ELR (cell line): Measurements from ENCODE around the gene NRSN2.
"Not testable (repeated sequence)": the region's sequence is repeated elsewhere in the genome, so short reads cannot be mapped to it uniquely, and the experiment has no call there.

Experiments used
- DNase-seq: peaks from one replicate; pipeline ENCODE4 v3.0.0-alpha.2; 2015; ENCODE audit warnings: low read depth

Gene NRSN2

GRCh38 chr20:325045-325888 is 21.6 kb upstream of the NRSN2 start, which contains the start of gene SOX12:
Gene SOX12, plus strand, starts transcription at chr20:325552. Its CDS starts 373 bp downstream, at chr20:325925.
- DNase-seq: peak; percentile 90

- DNase-seq: peak; percentile 71
These were observed 20.8 kb upstream of the NRSN2 start for GRCh38 chr20:325889-326644.

GRCh38 chr20:326645-327185 is 20.2 kb upstream of the NRSN2 start:
- peak; percentile 57 for DNase-seq

GRCh38 chr20:327186-328026 is 19.5 kb upstream of the NRSN2 start:
- DNase-seq: peak; percentile 91

- DNase-seq: no peak
These were observed 18.6 kb upstream of the NRSN2 start for GRCh38 chr20:328027-328974.

GRCh38 chr20:328975-329695 is 17.8 kb upstream of the NRSN2 start:
- DNase-seq: no peak

GRCh38 chr20:329851-330232 is 17.1 kb upstream of the NRSN2 start:
- no peak for DNase-seq

GRCh38 chr20:330233-331149 is 16.4 kb upstream of the NRSN2 start:
- DNase-seq: peak; percentile 83

GRCh38 chr20:334578-334977 is 12.3 kb upstream of the NRSN2 start:
- no peak for DNase-seq

- not testable (repeated sequence) for DNase-seq
These were observed 10.9 kb upstream of the NRSN2 start for GRCh38 chr20:336040-336439.

GRCh38 chr20:341682-342081 is 5.2 kb upstream of the NRSN2 start:
- DNase-seq: peak; percentile 98

- no peak for DNase-seq
These were observed 3.8 kb upstream of the NRSN2 start for GRCh38 chr20:343107-343506.

- no peak for DNase-seq
These were observed 775 bp upstream of the NRSN2 start for GRCh38 chr20:346033-346639.

GRCh38 chr20:347317-347639 is 367 bp downstream of the NRSN2 start:
- DNase-seq: no peak

GRCh38 chr20:347640-348484 is 951 bp downstream of the NRSN2 start:
- DNase-seq: peak; percentile 96

GRCh38 chr20:348972-349841 is 2.3 kb downstream of the NRSN2 start:
- no peak for DNase-seq

GRCh38 chr20:353166-353565 is 6.3 kb downstream of the NRSN2 start:
- no peak for DNase-seq
